HG02973 (cell line): ENCODE results near the gene CAT.

Experiments used
- ATAC-seq: cut with Tn5 transposase; IDR thresholded peaks from one replicate; pipeline ENCODE4 v1.9.1; 2021; ENCODE audit warnings: moderate library complexity; ENCODE audit not compliant: unreplicated experiment

Gene CAT

GRCh38 chr11:34521265-34521664 lies 82.5 kb downstream of the CAT start:
- no peak for ATAC-seq
